Gastroesophageal sphincter (tissue), 3 donors: Measurements from ENCODE around the gene CFAP53.

Source experiments
- CTCF ChIP-seq, 4 experiments: fragments of 200-600 bp in 2 of 4; fragments of 450-650 bp in 2 of 4; sonication (generic) in 1 of 4; IDR thresholded peaks; one replicate each; pipeline ENCODE4 v1.5.1; 2017 to 2019; ENCODE audit warnings: antibody characterized with exemption in 4 of 4, mild to moderate bottlenecking in 2 of 4, moderate library complexity in 2 of 4
- POLR2A ChIP-seq, 2 donors: fragments of 450-650 bp; IDR thresholded peaks; one replicate each; pipeline ENCODE4 v1.6.1; 2017; ENCODE audit warnings: antibody characterized with exemption in 2 of 2, mild to moderate bottlenecking in 2 of 2, moderate library complexity in 1 of 2

DNA sequence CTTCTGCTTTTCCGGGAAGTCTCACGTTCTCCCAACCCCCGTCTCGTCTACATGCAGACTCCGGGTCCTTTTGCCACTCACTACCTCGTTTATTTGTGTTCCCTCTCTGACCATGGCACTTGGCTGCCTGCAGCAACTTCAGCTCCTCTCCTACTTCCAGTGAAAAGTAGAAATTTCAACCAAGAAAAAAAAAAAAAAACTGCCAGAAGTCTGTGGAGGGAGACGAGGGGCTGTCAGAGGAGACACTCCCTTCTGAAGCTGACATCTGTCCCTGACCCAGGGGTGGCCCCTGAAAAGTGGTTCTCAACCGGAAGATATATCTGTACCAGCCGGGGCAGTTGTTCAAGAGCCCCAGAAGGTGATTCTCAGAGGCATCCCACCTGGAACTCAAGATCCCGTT is 70.6 kb downstream of the CFAP53 start:
- TF ChIP-seq CTCF (IDR thresholded peaks at IDR 0.05) (no peak), POLR2A (IDR thresholded peaks at IDR 0.05) (no peak)
